IMR-90 (cell line): ENCODE data around the gene MNT. TPM values are rescaled to one million over a fixed set of nuclear protein-coding genes. Genes with fewer than 3 reads are reported as not detected.

ENCODE experiments used
- ATAC-seq: fragments of 200-7000 bp; cut with Tn5 transposase; 2 replicates; pipeline ENCODE4 v1.9.1; 2020; ENCODE audit warnings: low read depth, mild to moderate bottlenecking, moderate library complexity
- BruUV-seq: library from RNA; stranded (reverse); fragments of 400-500 nt; replicated peaks from 2 replicates; lab custom pipeline; 2021; lab: Mats Ljungman, UMichigan
- CTCF ChIA-PET: fragments of 300-600 bp; formaldehyde crosslinking; extraction: SDS; loops from one replicate; lab custom pipeline; 2021; ENCODE audit warnings: antibody characterized with exemption; lab: Yijun Ruan, JAX
- POLR2A ChIA-PET: fragments of 300-600 bp; sonication (Branson Sonifier 250); formaldehyde crosslinking; loops from one replicate; lab custom pipeline; 2022; ENCODE audit warnings: antibody characterized with exemption; ENCODE audit not compliant: unreplicated experiment; lab: Charles Lee
- DNase-seq: peaks from one replicate; pipeline ENCODE4 v3.0.0; 2013
- H2AFZ ChIP-seq: replicated peaks from 2 replicates; pipeline ENCODE3; 2013; ENCODE audit warnings: low read length, mild to moderate bottlenecking; ENCODE audit not compliant: poor library complexity
- H2AK5ac ChIP-seq: 2 replicates; pipeline ENCODE4 v1.6.1; 2013; ENCODE audit warnings: low read depth, low read length, inconsistent platforms
- H2AK9ac ChIP-seq: replicated peaks from 2 replicates; pipeline ENCODE3; 2013; ENCODE audit warnings: mild to moderate bottlenecking, low read depth, low read length, moderate library complexity; ENCODE audit not compliant: poor library complexity
- H2BK120ac ChIP-seq: 2 replicates; pipeline ENCODE4 v1.6.1; 2013; ENCODE audit warnings: low read depth, low read length, inconsistent platforms
- H2BK15ac ChIP-seq: 3 replicates; pipeline ENCODE4 v1.6.1; 2013; ENCODE audit warnings: low read depth, low read length, inconsistent platforms
- H2BK20ac ChIP-seq: 2 replicates; pipeline ENCODE4 v1.6.1; 2013; ENCODE audit warnings: low read depth, mild to moderate bottlenecking, inconsistent platforms, low read length, moderate library complexity
- H2BK5ac ChIP-seq: 2 replicates; pipeline ENCODE4 v1.6.1; 2013; ENCODE audit warnings: mild to moderate bottlenecking, low read depth, low read length, inconsistent platforms; ENCODE audit not compliant: poor library complexity, severe bottlenecking
- H3K14ac ChIP-seq: replicated peaks from 2 replicates; pipeline ENCODE4 v1.6.1; 2013; ENCODE audit warnings: low read depth, low read length, inconsistent platforms
- H3K18ac ChIP-seq: 2 replicates; pipeline ENCODE4 v1.6.1; 2013; ENCODE audit warnings: low read depth, low read length, control low read depth
- H3K23ac ChIP-seq: 2 replicates; pipeline ENCODE4 v1.6.1; 2013; ENCODE audit warnings: low read depth, low read length, inconsistent platforms
- H3K27ac ChIP-seq: 2 replicates; pipeline ENCODE4 v1.5.1; 2013; ENCODE audit warnings: mild to moderate bottlenecking, control low read depth, low read length; ENCODE audit not compliant: insufficient read depth
- H3K27me3 ChIP-seq: 2 replicates; pipeline ENCODE4 v1.6.1; 2013; ENCODE audit warnings: low read length; ENCODE audit not compliant: control insufficient read depth, insufficient read depth
- H3K36me3 ChIP-seq: 2 replicates; pipeline ENCODE4 v1.6.1; 2013; ENCODE audit warnings: low read length, mixed read lengths; ENCODE audit not compliant: control insufficient read depth, insufficient read depth
- H3K4ac ChIP-seq: 2 replicates; pipeline ENCODE4 v1.6.1; 2013; ENCODE audit warnings: low read depth, low read length, inconsistent platforms
- H3K4me1 ChIP-seq: 2 replicates; pipeline ENCODE4 v1.6.1; 2013; ENCODE audit warnings: low read length, mixed read lengths; ENCODE audit not compliant: control insufficient read depth, insufficient read depth
- H3K4me2 ChIP-seq: 2 replicates; pipeline ENCODE4 v1.6.1; 2013; ENCODE audit warnings: low read depth, mild to moderate bottlenecking, control low read depth, low read length, moderate library complexity
- H3K4me3 ChIP-seq: 2 replicates; pipeline ENCODE4 v1.5.1; 2013; ENCODE audit warnings: low read depth, mild to moderate bottlenecking, control low read depth, low read length, moderate library complexity; ENCODE audit not compliant: insufficient read depth
- H3K56ac ChIP-seq: 2 replicates; pipeline ENCODE4 v1.6.1; 2013; ENCODE audit warnings: low read length, inconsistent platforms; ENCODE audit not compliant: insufficient read depth; ENCODE audit errors: extremely low read depth
- H3K79me1 ChIP-seq, 2 experiments: 2 replicates each; pipeline ENCODE4 v1.6.1; 2013; ENCODE audit warnings: low read length in 2 of 2, inconsistent platforms in 1 of 2, low read depth in 1 of 2
- H3K9ac ChIP-seq: 2 replicates; pipeline ENCODE4 v1.6.1; 2013; ENCODE audit warnings: low read depth, low read length, control low read depth
- H3K9me1 ChIP-seq: 2 replicates; pipeline ENCODE4 v1.6.1; 2013; ENCODE audit warnings: low read length, inconsistent platforms; ENCODE audit not compliant: insufficient read depth
- H3K9me3 ChIP-seq: 2 replicates; pipeline ENCODE4 v1.6.1; 2013; ENCODE audit warnings: low read length; ENCODE audit not compliant: control insufficient read depth, insufficient read depth
- H4K20me1 ChIP-seq: 2 replicates; pipeline ENCODE4 v1.6.1; 2013; ENCODE audit warnings: low read length, inconsistent platforms; ENCODE audit not compliant: insufficient read depth
- H4K5ac ChIP-seq: 2 replicates; pipeline ENCODE4 v1.6.1; 2013; ENCODE audit warnings: mild to moderate bottlenecking, low read depth, low read length, control low read depth
- H4K8ac ChIP-seq, 2 experiments: 2 replicates each; pipeline ENCODE4 v1.6.1; 2013; ENCODE audit warnings: low read depth in 2 of 2, low read length in 2 of 2, control low read depth in 1 of 2, inconsistent platforms in 1 of 2
- H4K91ac ChIP-seq: 2 replicates; pipeline ENCODE4 v1.6.1; 2013; ENCODE audit warnings: low read depth, low read length, inconsistent platforms; ENCODE audit not compliant: insufficient read depth
- BHLHE40 ChIP-seq: fragments of 150-350 bp; IDR thresholded peaks from 2 replicates; pipeline ENCODE4 v1.6.1; 2016; ENCODE audit warnings: mild to moderate bottlenecking, low read depth, low read length
- CEBPB ChIP-seq: IDR thresholded peaks from 2 replicates; pipeline ENCODE4 v1.6.1; 2012; ENCODE audit warnings: low read depth, low read length, improper control_type of control experiment
- CHD1 ChIP-seq: IDR thresholded peaks from 2 replicates; pipeline ENCODE4 v1.6.1; 2012; ENCODE audit warnings: low read depth, low read length, improper control_type of control experiment
- ELK1 ChIP-seq: fragments of 150-350 bp; IDR thresholded peaks from 2 replicates; pipeline ENCODE4 v1.6.1; 2016; ENCODE audit warnings: low read depth, mild to moderate bottlenecking, low read length, moderate library complexity, borderline replicate concordance
- MAZ ChIP-seq: IDR thresholded peaks from 2 replicates; pipeline ENCODE4 v1.6.1; 2012; ENCODE audit warnings: low read depth, mild to moderate bottlenecking, low read length, improper control_type of control experiment, moderate library complexity, borderline replicate concordance
- MXI1 ChIP-seq: IDR thresholded peaks from 2 replicates; pipeline ENCODE4 v1.6.1; 2012; ENCODE audit warnings: low read depth, mild to moderate bottlenecking, low read length, moderate library complexity, borderline replicate concordance
- NFE2L2 ChIP-seq: fragments of 150-350 bp; IDR thresholded peaks from 2 replicates; pipeline ENCODE4 v1.6.1; 2016; ENCODE audit warnings: low read depth, mild to moderate bottlenecking, low read length
- POLR2A ChIP-seq: IDR thresholded peaks from 2 replicates; pipeline ENCODE4 v1.6.1; 2012; ENCODE audit warnings: mild to moderate bottlenecking, low read depth, low read length
- RAD21 ChIP-seq: IDR thresholded peaks from 2 replicates; pipeline ENCODE4 v1.6.1; 2012; ENCODE audit warnings: low read length, improper control_type of control experiment
- RFX5 ChIP-seq: IDR thresholded peaks from 2 replicates; pipeline ENCODE4 v1.8.0; 2012; ENCODE audit warnings: low read depth, mild to moderate bottlenecking, low read length, moderate library complexity
- SMC3 ChIP-seq: fragments of 150-350 bp; IDR thresholded peaks from 2 replicates; pipeline ENCODE4 v1.6.1; 2016; ENCODE audit warnings: low read depth, mild to moderate bottlenecking, antibody characterized with exemption, low read length, moderate library complexity
- USF2 ChIP-seq: fragments of 150-350 bp; IDR thresholded peaks from 2 replicates; pipeline ENCODE4 v1.6.1; 2017; ENCODE audit warnings: mild to moderate bottlenecking, antibody characterized with exemption, low read length, low read depth
- WGBS, 2 experiments: methylation state at CpG; one replicate each; pipeline versions ENCODE4 v1.1.5 to v1.1.7; 2013; ENCODE audit warnings: missing lambda C conversion rate in 2 of 2; ENCODE audit not compliant: insufficient read length in 1 of 2; ENCODE audit errors: extremely low coverage in 2 of 2; 5-methylcytosine and 5-hydroxymethylcytosine counted together
- dilution Hi-C: fragments of 300-500 bp; cut with HindIII; formaldehyde crosslinking; loops from one replicate; pipeline ENCODE4 v1.14.3; 2018; ENCODE audit warnings: low sequenced_read_pairs; ENCODE audit not compliant: unreplicated experiment
- in situ Hi-C: fragments of 300-500 bp; cut with MboI; formaldehyde crosslinking; loops from 3 replicates; pipeline ENCODE4 v1.14.3; 2019; ENCODE audit warnings: low sequenced_read_pairs, inconsistent platforms, mixed read lengths
- intact Hi-C: fragments of 100-400 bp; cut with micrococcal nuclease; formaldehyde crosslinking; loops from 2 replicates; pipeline ENCODE4 v1.10.0; 2022
- polyA plus RNA-seq, 3 experiments: library from polyadenylated mRNA; depleted of rRNA; stranded (reverse); fragments of >200 nt; gene quantifications; 2 replicates each; pipeline ENCODE4 v1.2.3, GENCODE V29; 2012; ENCODE audit warnings: low replicate concordance in 1 of 3
- total RNA-seq: library from RNA; depleted of rRNA; stranded (reverse); fragments of >200 nt; gene quantifications from 2 replicates; pipeline ENCODE4 v1.2.3, GENCODE V29; 2012

MNT gene
- total and polyA plus RNA-seq, 2 of the 4 experiments (the other 2 are of a cell fraction) = 1.4 to 8.3 TPM

GRCh38 chr17:2436316-2436905, 35.6 kb upstream of the MNT start:
- H3K4me3 ChIP-seq = no peak overlapping the region
- no peak overlapping the region for H2AK5ac ChIP-seq
- H3K4me1 ChIP-seq = peaks cover 5% of the 10 kb centered on the region
- H3K9me3 ChIP-seq = no peaks in the 10 kb centered on the region
- H2AK9ac ChIP-seq = no peak overlapping the region
- H3K79me1 ChIP-seq = peaks cover 3 to 23% of the 10 kb centered on the region in 2 experiments; a peak in 2 of 4 replicates
- no peak overlapping the region for H4K8ac ChIP-seq
- no peak overlapping the region for H2BK20ac ChIP-seq
- no peak overlapping the region for H3K4ac ChIP-seq
- TF ChIP-seq BHLHE40 (no peak), RAD21 (no peak), SMC3 (no peak), USF2 (no peak), POLR2A (no peak), CEBPB (no peak), NFE2L2 (no peak), MXI1 (no peak), RFX5 (no peak), MAZ (no peak), ELK1 (no peak), CHD1 (no peak)
- no peak overlapping the region for H3K27ac ChIP-seq
- H3K9me1 ChIP-seq = peaks cover 10% of the 10 kb centered on the region
- ChIA-PET POLR2A (no interaction called here), CTCF (no interaction called here)
- H3K27me3 ChIP-seq = no peaks in the 10 kb centered on the region
- H3K23ac ChIP-seq = no peak overlapping the region
- no peak overlapping the region for H4K5ac ChIP-seq
- dilution Hi-C loops = no loop called here
- no peak for DNase-seq
- ATAC-seq = no peak
- no peaks in the 10 kb centered on the region for H4K20me1 ChIP-seq
- H2BK15ac ChIP-seq = no peak overlapping the region
- H3K56ac ChIP-seq = no peak overlapping the region
- no peak overlapping the region for H2AFZ ChIP-seq
- no peak overlapping the region for H3K18ac ChIP-seq
- H4K91ac ChIP-seq = no peak overlapping the region
- 100% methylated on average over 1 of the region's 5 CpGs; no CpG with 5 or more reads in 1 of the 2 experiments for WGBS, 2 experiments
- no peak overlapping the region for H2BK5ac ChIP-seq
- in situ Hi-C loops = no loop called here
- H3K4me2 ChIP-seq = no peak overlapping the region
- H3K36me3 ChIP-seq = peaks cover 18% of the 10 kb centered on the region
- no peak overlapping the region for H3K9ac ChIP-seq
- no peak overlapping the region for H2BK120ac ChIP-seq
- intact Hi-C loops = no loop called here
- no peak overlapping the region for H3K14ac ChIP-seq
- no TSS peak for BruUV-seq
